Tibial artery (tissue), 4 donors: ENCODE data around the gene SEC31A.
A peak's percentile ranks its signal among the peaks of the same experiment; 100 is the strongest.

Experiments used
- DNase-seq, 2 donors: peaks; one replicate each; pipeline ENCODE4 v3.0.0-alpha.2; 2019
- H3K27ac ChIP-seq, 2 donors: fragments of 200-600 bp; sonication (generic) in 1 of 2; 1 replicate in 1 of 2; 2 replicates in 1 of 2; pipeline ENCODE4 v1.5.1; 2018 to 2019; ENCODE audit warnings: mild to moderate bottlenecking in 1 of 2
- H3K27me3 ChIP-seq, 2 donors: fragments of 200-600 bp; sonication (generic) in 1 of 2; one replicate each; pipeline versions ENCODE4 v1.5.1 to v1.6.0; 2016 to 2019
- H3K36me3 ChIP-seq, 3 donors: fragments of 200-600 bp; sonication (generic) in 2 of 3; one replicate each; pipeline ENCODE4 v1.5.1; 2016 to 2019; ENCODE audit warnings: mild to moderate bottlenecking in 2 of 3
- H3K4me1 ChIP-seq, 4 donors: fragments of 200-600 bp; sonication (generic) in 2 of 4; 1 replicate in 3 of 4; 2 replicates in 1 of 4; pipeline ENCODE4 v1.5.1; 2016 to 2019
- H3K4me3 ChIP-seq, 2 donors: fragments of 200-600 bp; sonication (generic) in 1 of 2; 1 replicate in 1 of 2; 2 replicates in 1 of 2; pipeline ENCODE4 v1.5.1; 2018 to 2019; ENCODE audit warnings: mild to moderate bottlenecking in 2 of 2
- H3K9me3 ChIP-seq, 3 donors: fragments of 200-600 bp; sonication (generic) in 1 of 3; one replicate each; pipeline ENCODE4 v1.5.1; 2016 to 2019
- CTCF ChIP-seq, 2 experiments: fragments of 200-600 bp in 1 of 2; fragments of 450-650 bp in 1 of 2; IDR thresholded peaks; one replicate each; pipeline ENCODE4 v1.5.1; 2017 to 2019; ENCODE audit warnings: antibody characterized with exemption in 2 of 2, mild to moderate bottlenecking in 1 of 2, moderate library complexity in 1 of 2
- intact Hi-C: fragments of 100-400 bp; cut with DNase I; formaldehyde crosslinking; loops from one replicate; pipeline ENCODE4 v1.15.0; 2023; ENCODE audit warnings: low total_unique reads

The SEC31A gene

DNA sequence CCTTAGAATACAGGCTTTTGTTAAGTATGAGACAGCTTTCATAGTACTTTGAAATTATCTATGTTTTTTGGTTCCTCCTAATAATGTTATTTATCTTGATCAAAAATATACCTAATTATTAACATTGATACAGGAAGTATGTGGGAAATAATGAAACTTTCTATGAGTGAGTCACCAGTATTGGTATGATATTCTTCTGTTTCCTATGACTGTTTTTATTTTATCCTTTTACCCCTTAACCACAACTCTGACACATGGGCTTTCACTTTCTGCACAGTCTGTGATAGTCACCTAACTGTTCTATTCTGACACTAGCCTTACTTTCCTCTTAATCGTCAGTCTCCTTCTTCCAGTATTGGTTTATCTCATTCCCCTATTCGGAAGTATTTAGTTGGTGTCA, 14.3 kb upstream of the SEC31A start:
- Histone ChIP-seq H3K27me3 (no peaks in the 10 kb centered on the region), H3K4me3 (no peak overlapping the region), H3K4me1 (peaks cover 0 to 7% (median 0%) of the 10 kb centered on the region in 4 donors), H3K9me3 (no peaks in the 10 kb centered on the region), H3K36me3 (peaks cover 0 to 29% (median 17%) of the 10 kb centered on the region in 3 donors), H3K27ac (no peak overlapping the region)
- DNase-seq: no peak
- intact Hi-C loops: loop anchor here (10.0 kb wide), 1 partner anchor 380 kb away; the partner anchor contains the start of gene COQ2
- TF ChIP-seq CTCF (IDR thresholded peaks at IDR 0.05): no peak

DNA sequence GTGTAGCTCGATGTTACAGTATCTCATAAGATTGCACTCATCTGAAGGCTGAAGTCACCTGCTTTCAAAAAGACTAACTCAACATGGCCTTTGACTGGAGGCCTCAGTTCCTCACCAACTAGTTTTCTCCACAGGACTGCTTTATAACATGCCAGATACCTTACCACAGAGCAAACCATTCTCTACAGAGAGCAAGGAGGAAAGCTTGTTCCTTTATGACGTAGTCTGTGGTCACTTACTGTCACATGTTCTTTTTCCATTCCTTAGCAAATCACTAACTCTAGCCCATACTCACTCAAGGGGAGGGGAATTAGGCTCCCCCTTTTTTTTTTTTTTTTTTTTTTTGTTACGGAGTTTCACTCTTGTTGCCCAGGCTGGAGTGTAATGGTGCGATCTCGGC, 12.8 kb upstream of the SEC31A start:
- peaks cover 0 to 16% (median 3%) of the 10 kb centered on the region in 4 donors for H3K4me1 ChIP-seq
- intact Hi-C loops: loop anchor here (5.0 to 10.0 kb wide), 2 partner anchors 109 to 381 kb away; partner anchors contain the start of genes COQ2 and LIN54
- H3K27me3 ChIP-seq: no peaks in the 10 kb centered on the region
- H3K36me3 ChIP-seq: peaks cover 0 to 23% (median 17%) of the 10 kb centered on the region in 3 donors
- H3K4me3 ChIP-seq: no peak overlapping the region
- no peak for TF ChIP-seq CTCF (IDR thresholded peaks at IDR 0.05)
- no peak overlapping the region for H3K27ac ChIP-seq
- no peaks in the 10 kb centered on the region for H3K9me3 ChIP-seq
- DNase-seq: no peak

GRCh38 chr4:82901183-82901718, 10.3 kb upstream of the SEC31A start:
- peak overlapping the region; percentile 91 to 93 for H3K27ac ChIP-seq
- no peak for DNase-seq
- peaks cover 0 to 3% (median 0%) of the 10 kb centered on the region in 3 donors for H3K36me3 ChIP-seq
- intact Hi-C loops: loop anchor here (2.0 to 10.0 kb wide), 3 partner anchors 111 to 472 kb away; partner anchors contain the start of genes COQ2 and LIN54
- peaks cover 0 to 38% (median 19%) of the 10 kb centered on the region in 4 donors for H3K4me1 ChIP-seq
- TF ChIP-seq CTCF (IDR thresholded peaks at IDR 0.05): no peak
- H3K9me3 ChIP-seq: no peaks in the 10 kb centered on the region
- H3K27me3 ChIP-seq: no peaks in the 10 kb centered on the region
- peak overlapping the region; percentile 60 to 68 for H3K4me3 ChIP-seq

GRCh38 chr4:82900411-82901182, 9.6 kb upstream of the SEC31A start, which contains the start of gene THAP9:
TSS of gene THAP9 (plus strand) at chr4:82900735. CDS start at chr4:82900803, 68 bp downstream.
- DNase-seq: peak; percentile 99
- Histone ChIP-seq H3K27me3 (no peaks in the 10 kb centered on the region), H3K27ac (peak within 1 kb of the TSS; percentile 91 to 93), H3K4me3 (peak within 1 kb of the TSS; percentile 60 to 68), H3K36me3 (no peaks in the 10 kb centered on the region), H3K9me3 (no peaks in the 10 kb centered on the region), H3K4me1 (peaks cover 0 to 41% (median 19%) of the 10 kb centered on the region in 4 donors)
- intact Hi-C loops: loop anchor here (2.0 to 10.0 kb wide), 3 partner anchors 112 to 472 kb away; partner anchors contain the start of genes COQ2 and LIN54
- TF ChIP-seq CTCF (IDR thresholded peaks at IDR 0.05): no peak

- peaks cover 0 to 41% (median 19%) of the 10 kb centered on the region in 4 donors for H3K4me1 ChIP-seq
- no peaks in the 10 kb centered on the region for H3K27me3 ChIP-seq
- H3K27ac ChIP-seq: peak overlapping the region; percentile 91 to 93
- peak overlapping the region; percentile 60 to 68 for H3K4me3 ChIP-seq
- DNase-seq: no peak
- peaks cover 0 to 5% (median 0%) of the 10 kb centered on the region in 3 donors for H3K36me3 ChIP-seq
- H3K9me3 ChIP-seq: no peaks in the 10 kb centered on the region
- TF ChIP-seq CTCF (IDR thresholded peaks at IDR 0.05): no peak
- intact Hi-C loops: loop anchor here (2.0 to 10.0 kb wide), 3 partner anchors 112 to 471 kb away; partner anchors contain the start of genes COQ2 and LIN54
Measured at GRCh38 chr4:82900066-82900410, 9.1 kb upstream of the SEC31A start.
